Suprapubic skin (tissue), 4 donors: Measurements from ENCODE around the gene SLC4A11.

Source experiments
- EP300 ChIP-seq: sonication (generic); formaldehyde crosslinking; IDR thresholded peaks from one replicate; pipeline ENCODE4 v1.6.1; 2017; ENCODE audit warnings: antibody characterized with exemption
- POLR2AphosphoS5 ChIP-seq, 3 donors: sonication (generic); formaldehyde crosslinking; IDR thresholded peaks; one replicate each; pipeline ENCODE4 v1.6.1; 2017; ENCODE audit warnings: antibody characterized with exemption in 3 of 3

DNA sequence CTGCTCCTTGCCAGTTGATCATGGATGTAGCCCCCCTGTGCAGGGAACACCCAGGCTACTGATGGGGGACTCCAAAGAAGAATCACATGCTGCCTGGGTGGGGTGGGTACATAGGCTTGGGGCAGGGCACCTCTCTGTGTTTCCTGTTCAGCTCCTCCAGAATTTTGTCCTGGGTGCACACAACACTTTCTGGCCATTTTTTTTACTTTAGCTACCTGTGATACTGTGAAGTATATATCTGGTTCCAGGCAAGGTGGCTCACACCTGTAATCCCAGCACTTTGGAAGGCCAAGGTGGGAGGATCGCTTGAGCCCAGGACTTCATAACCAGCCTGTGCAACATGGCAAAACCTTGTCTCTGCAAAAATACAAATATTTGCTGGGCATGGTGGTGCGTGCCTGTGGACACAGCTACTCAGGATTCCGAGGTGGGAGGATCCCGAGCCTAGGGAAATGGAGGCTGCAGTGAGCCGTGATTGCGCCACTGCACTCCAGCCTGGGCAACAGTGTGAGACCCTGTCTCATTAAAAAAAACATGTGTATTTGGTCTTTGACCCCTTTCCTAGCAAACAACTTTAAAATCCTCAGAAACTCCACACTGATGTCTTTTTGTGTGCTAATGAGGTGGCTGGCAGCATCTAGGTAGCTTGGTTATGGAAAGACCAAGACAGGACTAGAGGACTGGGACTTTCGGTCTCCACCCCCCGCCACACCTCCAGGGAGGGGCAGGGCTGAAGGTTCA lies 14.1 kb downstream of the SLC4A11 start:
- no peak for TF ChIP-seq EP300
- TF ChIP-seq POLR2AphosphoS5 (IDR thresholded peaks at IDR 0.05): no peak
